Measurements from ENCODE around the gene CNNM4.

CNNM4 gene

GRCh38 chr2:96843538-96844268 lies 83.0 kb downstream of the CNNM4 start, which contains the start of gene ANKRD23:
Gene ANKRD23 (minus strand): TSS chr2:96844021. CDS start chr2:96843992, 29 bp downstream.
- Histone ChIP-seq H3K27me3 (ENCODE audit: control insufficient read depth, insufficient read depth, low read length) (no peaks in the 10 kb centered on the region), H3K9me3 (ENCODE audit: control insufficient read depth, insufficient read depth, low read length) (no peaks in the 10 kb centered on the region), H3K4me3 (ENCODE audit: low read length) (no peak within 1 kb of the TSS), H3K4me1 (ENCODE audit: control insufficient read depth, insufficient read depth, low read length) (peaks cover 2% of the 10 kb centered on the region; the same call in 1 of the 2 replicates), H3K27ac (ENCODE audit: low read length) (no peak within 1 kb of the TSS), H3K36me3 (ENCODE audit: control insufficient read depth, insufficient read depth, low read length) (peaks cover 4% of the 10 kb centered on the region)
- no peak for DNase-seq (ENCODE audit: low read depth, low spot score)
- no CpG with 5 or more reads among the region's 14 CpGs for WGBS (ENCODE audit: insufficient coverage, insufficient read length)

- Histone ChIP-seq H3K4me1 (ENCODE audit: control insufficient read depth, insufficient read depth, low read length) (peaks cover 2% of the 10 kb centered on the region; the same call in 1 of the 2 replicates), H3K4me3 (ENCODE audit: low read length) (no peak overlapping the region), H3K27me3 (ENCODE audit: control insufficient read depth, insufficient read depth, low read length) (no peaks in the 10 kb centered on the region), H3K9me3 (ENCODE audit: control insufficient read depth, insufficient read depth, low read length) (no peaks in the 10 kb centered on the region), H3K27ac (ENCODE audit: low read length) (no peak overlapping the region), H3K36me3 (ENCODE audit: control insufficient read depth, insufficient read depth, low read length) (peaks cover 4% of the 10 kb centered on the region)
- DNase-seq (ENCODE audit: low read depth, low spot score): no peak
- no CpG with 5 or more reads among the region's 17 CpGs for WGBS (ENCODE audit: insufficient coverage, insufficient read length)
Observed at GRCh38 chr2:96844405-96844808, 83.7 kb downstream of the CNNM4 start.

- peaks cover 9% of the 10 kb centered on the region; the same call in 1 of the 2 replicates for H3K36me3 ChIP-seq (ENCODE audit: control insufficient read depth, insufficient read depth, low read length)
- no peak for DNase-seq (ENCODE audit: low read depth, low spot score)
- peaks cover 2% of the 10 kb centered on the region; the same call in 1 of the 2 replicates for H3K4me1 ChIP-seq (ENCODE audit: control insufficient read depth, insufficient read depth, low read length)
- H3K4me3 ChIP-seq (ENCODE audit: low read length): no peak overlapping the region
- H3K27me3 ChIP-seq (ENCODE audit: control insufficient read depth, insufficient read depth, low read length): no peaks in the 10 kb centered on the region
- H3K9me3 ChIP-seq (ENCODE audit: control insufficient read depth, insufficient read depth, low read length): no peaks in the 10 kb centered on the region
- no CpG with 5 or more reads among the region's 5 CpGs for WGBS (ENCODE audit: insufficient coverage, insufficient read length)
- H3K27ac ChIP-seq (ENCODE audit: low read length): no peak overlapping the region
Observed at GRCh38 chr2:96846825-96847224, 86.1 kb downstream of the CNNM4 start.

DNA sequence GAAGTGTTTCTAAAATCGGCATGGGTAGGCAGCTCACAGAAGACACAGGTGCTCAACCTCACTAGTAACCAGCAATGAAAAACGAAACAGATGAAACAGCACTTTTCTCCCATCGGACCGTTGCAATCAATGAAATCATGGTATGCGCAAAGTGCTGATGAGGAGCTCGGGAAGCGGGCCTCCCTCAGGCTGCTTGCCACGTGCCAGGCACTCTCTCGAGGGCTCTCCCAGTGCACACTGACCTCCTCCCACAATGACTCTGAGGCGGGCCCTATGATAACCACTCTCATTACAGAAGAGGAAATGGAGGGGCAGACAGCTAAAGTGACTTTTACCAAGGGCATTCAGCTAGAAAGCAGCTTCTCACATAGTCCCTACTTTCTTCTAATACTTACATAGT lies 86.9 kb downstream of the CNNM4 start:
- peaks cover 9% of the 10 kb centered on the region; the same call in 1 of the 2 replicates for H3K36me3 ChIP-seq (ENCODE audit: control insufficient read depth, insufficient read depth, low read length)
- no peak for DNase-seq (ENCODE audit: low read depth, low spot score)
- no peaks in the 10 kb centered on the region for H3K27me3 ChIP-seq (ENCODE audit: control insufficient read depth, insufficient read depth, low read length)
- peaks cover under 1% of the 10 kb centered on the region; the same call in 1 of the 2 replicates for H3K4me1 ChIP-seq (ENCODE audit: control insufficient read depth, insufficient read depth, low read length)
- WGBS (ENCODE audit: insufficient coverage, insufficient read length): no CpG with 5 or more reads among the region's 10 CpGs
- H3K27ac ChIP-seq (ENCODE audit: low read length): no peak overlapping the region
- no peaks in the 10 kb centered on the region for H3K9me3 ChIP-seq (ENCODE audit: control insufficient read depth, insufficient read depth, low read length)
- H3K4me3 ChIP-seq (ENCODE audit: low read length): no peak overlapping the region

GRCh38 chr2:96848264-96848663 lies 87.6 kb downstream of the CNNM4 start:
- no peaks in the 10 kb centered on the region for H3K27me3 ChIP-seq (ENCODE audit: control insufficient read depth, insufficient read depth, low read length)
- H3K9me3 ChIP-seq (ENCODE audit: control insufficient read depth, insufficient read depth, low read length): no peaks in the 10 kb centered on the region
- WGBS (ENCODE audit: insufficient coverage, insufficient read length): no CpG with 5 or more reads among the region's 9 CpGs
- H3K4me3 ChIP-seq (ENCODE audit: low read length): no peak overlapping the region
- no peak overlapping the region for H3K27ac ChIP-seq (ENCODE audit: low read length)
- H3K36me3 ChIP-seq (ENCODE audit: control insufficient read depth, insufficient read depth, low read length): peaks cover 9% of the 10 kb centered on the region; the same call in 1 of the 2 replicates
- DNase-seq (ENCODE audit: low read depth, low spot score): no peak
- H3K4me1 ChIP-seq (ENCODE audit: control insufficient read depth, insufficient read depth, low read length): no peaks in the 10 kb centered on the region

GRCh38 chr2:96852667-96853066 lies 92.0 kb downstream of the CNNM4 start:
- Histone ChIP-seq H3K9me3 (ENCODE audit: control insufficient read depth, insufficient read depth, low read length) (no peaks in the 10 kb centered on the region), H3K4me1 (ENCODE audit: control insufficient read depth, insufficient read depth, low read length) (no peaks in the 10 kb centered on the region), H3K36me3 (ENCODE audit: control insufficient read depth, insufficient read depth, low read length) (peaks cover 9% of the 10 kb centered on the region; the same call in 1 of the 2 replicates), H3K27ac (ENCODE audit: low read length) (no peak overlapping the region), H3K4me3 (ENCODE audit: low read length) (no peak overlapping the region), H3K27me3 (ENCODE audit: control insufficient read depth, insufficient read depth, low read length) (no peaks in the 10 kb centered on the region)
- DNase-seq (ENCODE audit: low read depth, low spot score): no peak
- WGBS (ENCODE audit: insufficient coverage, insufficient read length): no CpG with 5 or more reads among the region's 6 CpGs

DNA sequence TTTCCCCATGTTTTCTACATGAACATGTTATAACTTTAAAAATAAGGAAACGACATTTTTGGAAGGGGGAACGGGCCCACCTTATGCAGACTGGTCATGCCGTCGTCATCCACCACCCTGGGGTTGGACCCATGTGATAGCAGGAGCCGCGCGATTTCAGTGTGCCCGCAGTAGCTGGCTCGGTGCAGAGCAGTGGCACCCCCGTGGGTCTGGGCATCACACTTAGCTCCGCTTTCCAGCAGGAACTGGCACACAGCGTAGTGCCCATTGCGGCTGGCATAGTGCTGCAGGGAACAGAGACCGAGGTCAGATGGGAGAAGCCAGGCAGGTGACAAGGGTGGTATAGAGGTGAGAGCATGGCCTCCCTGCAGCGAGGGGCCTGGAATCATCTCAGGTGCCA lies 92.6 kb downstream of the CNNM4 start:
- no peak for DNase-seq (ENCODE audit: low read depth, low spot score)
- H3K27me3 ChIP-seq (ENCODE audit: control insufficient read depth, insufficient read depth, low read length): no peaks in the 10 kb centered on the region
- H3K4me1 ChIP-seq (ENCODE audit: control insufficient read depth, insufficient read depth, low read length): no peaks in the 10 kb centered on the region
- no peaks in the 10 kb centered on the region for H3K9me3 ChIP-seq (ENCODE audit: control insufficient read depth, insufficient read depth, low read length)
- H3K27ac ChIP-seq (ENCODE audit: low read length): no peak overlapping the region
- no peak overlapping the region for H3K4me3 ChIP-seq (ENCODE audit: low read length)
- H3K36me3 ChIP-seq (ENCODE audit: control insufficient read depth, insufficient read depth, low read length): peaks cover 4% of the 10 kb centered on the region; the same call in 1 of the 2 replicates
- no CpG with 5 or more reads among the region's 15 CpGs for WGBS (ENCODE audit: insufficient coverage, insufficient read length)

GRCh38 chr2:96856776-96857666 lies 96.3 kb downstream of the CNNM4 start:
- no peak overlapping the region for H3K27ac ChIP-seq (ENCODE audit: low read length)

GRCh38 chr2:96857667-96858372 lies 97.1 kb downstream of the CNNM4 start, which contains the start of gene ANKRD39:
Gene ANKRD39 (minus strand): TSS chr2:96858016. CDS start chr2:96857987, 29 bp downstream.
- DNase-seq (ENCODE audit: low read depth, low spot score): peak; percentile 98
- Histone ChIP-seq H3K4me3 (ENCODE audit: low read length) (peak within 1 kb of the TSS; percentile 49; the same call in 1 of the 2 replicates), H3K4me1 (ENCODE audit: control insufficient read depth, insufficient read depth, low read length) (peaks cover 2% of the 10 kb centered on the region; the same call in 1 of the 2 replicates), H3K27me3 (ENCODE audit: control insufficient read depth, insufficient read depth, low read length) (no peaks in the 10 kb centered on the region), H3K27ac (ENCODE audit: low read length) (no peak within 1 kb of the TSS), H3K9me3 (ENCODE audit: control insufficient read depth, insufficient read depth, low read length) (no peaks in the 10 kb centered on the region), H3K36me3 (ENCODE audit: control insufficient read depth, insufficient read depth, low read length) (peaks cover 21% of the 10 kb centered on the region)
- no CpG with 5 or more reads among the region's 81 CpGs for WGBS (ENCODE audit: insufficient coverage, insufficient read length)

More at GRCh38 chr2:96856776-96857666, 96.3 kb downstream of the CNNM4 start:
- no CpG with 5 or more reads among the region's 27 CpGs for WGBS (ENCODE audit: insufficient coverage, insufficient read length)
- peaks cover 2% of the 10 kb centered on the region; the same call in 1 of the 2 replicates for H3K4me1 ChIP-seq (ENCODE audit: control insufficient read depth, insufficient read depth, low read length)
- H3K36me3 ChIP-seq (ENCODE audit: control insufficient read depth, insufficient read depth, low read length): peaks cover 17% of the 10 kb centered on the region
- no peaks in the 10 kb centered on the region for H3K27me3 ChIP-seq (ENCODE audit: control insufficient read depth, insufficient read depth, low read length)
- no peaks in the 10 kb centered on the region for H3K9me3 ChIP-seq (ENCODE audit: control insufficient read depth, insufficient read depth, low read length)
- peak overlapping the region; percentile 49; the same call in 1 of the 2 replicates for H3K4me3 ChIP-seq (ENCODE audit: low read length)
- no peak for DNase-seq (ENCODE audit: low read depth, low spot score)
